Neural progenitor cell (in vitro differentiated cells): Measurements from ENCODE around the gene SUPT20H. TPM values are rescaled to one million over a fixed set of nuclear protein-coding genes. Genes with fewer than 3 reads are reported as not detected.

Experiments used
- DNase-seq: peaks from one replicate; pipeline ENCODE4 v3.0.0-alpha.2; 2016; ENCODE audit warnings: low spot score
- H2AFZ ChIP-seq: fragments of 200-600 bp; sonication (generic); replicated peaks from 2 replicates; pipeline ENCODE4 v1.6.1; 2016; ENCODE audit warnings: antibody characterized with exemption
- H3F3A ChIP-seq: fragments of 200-600 bp; sonication (generic); 2 replicates; pipeline ENCODE4 v1.6.1; 2016; ENCODE audit warnings: antibody characterized with exemption, low read depth
- H3K27ac ChIP-seq: fragments of 200-600 bp; sonication (generic); 2 replicates; pipeline ENCODE4 v1.5.1; 2016; ENCODE audit warnings: mild to moderate bottlenecking
- H3K27me3 ChIP-seq: fragments of 200-600 bp; sonication (generic); 2 replicates; pipeline ENCODE4 v1.6.1; 2016; ENCODE audit warnings: mild to moderate bottlenecking, moderate library complexity
- H3K36me3 ChIP-seq: fragments of 200-600 bp; sonication (generic); 2 replicates; pipeline ENCODE4 v1.5.1; 2016
- H3K4me1 ChIP-seq: fragments of 200-600 bp; sonication (generic); 2 replicates; pipeline ENCODE4 v1.6.1; 2016; ENCODE audit warnings: mixed run types
- H3K4me2 ChIP-seq: fragments of 200-600 bp; sonication (generic); 2 replicates; pipeline ENCODE4 v1.6.1; 2016
- H3K4me3 ChIP-seq: fragments of 200-600 bp; sonication (generic); 2 replicates; pipeline ENCODE4 v1.5.1; 2016
- H3K79me2 ChIP-seq: fragments of 200-600 bp; sonication (generic); 2 replicates; pipeline ENCODE4 v1.6.1; 2016; ENCODE audit warnings: low read depth
- H3K9ac ChIP-seq: fragments of 200-600 bp; sonication (generic); 2 replicates; pipeline ENCODE4 v1.6.1; 2016
- H3K9me3 ChIP-seq: fragments of 200-600 bp; sonication (generic); 2 replicates; pipeline ENCODE4 v1.5.1; 2016; ENCODE audit warnings: low read depth
- H4K20me1 ChIP-seq: fragments of 200-600 bp; sonication (generic); 2 replicates; pipeline ENCODE4 v1.6.1; 2016; ENCODE audit warnings: low read depth
- H3K27ac Mint-ChIP-seq: 3 replicates; pipeline ENCODE4 v1.8.0; 2021; ENCODE audit warnings: mixed read lengths
- H3K27me3 Mint-ChIP-seq: 2 replicates; pipeline ENCODE4 v1.8.0; 2022; ENCODE audit warnings: low read depth, mild to moderate bottlenecking, inconsistent platforms, moderate library complexity, mixed read lengths; ENCODE audit not compliant: insufficient read depth
- H3K36me3 Mint-ChIP-seq: 3 replicates; pipeline ENCODE4 v1.8.0; 2021; ENCODE audit warnings: mixed read lengths
- H3K4me1 Mint-ChIP-seq: 3 replicates; pipeline ENCODE4 v1.8.0; 2021; ENCODE audit warnings: mixed read lengths
- H3K4me3 Mint-ChIP-seq: 3 replicates; pipeline ENCODE4 v1.8.0; 2021; ENCODE audit warnings: mild to moderate bottlenecking, moderate library complexity, mixed read lengths
- H3K9me3 Mint-ChIP-seq: 3 replicates; pipeline ENCODE4 v1.8.0; 2020; ENCODE audit warnings: mixed read lengths
- EZH2 ChIP-seq: fragments of 200-600 bp; sonication (generic); IDR thresholded peaks from 2 replicates; pipeline ENCODE4 v1.6.1; 2017; ENCODE audit warnings: antibody characterized with exemption, mild to moderate bottlenecking, moderate library complexity
- EZH2phosphoT487 ChIP-seq: fragments of 200-600 bp; sonication (generic); IDR thresholded peaks from 2 replicates; pipeline ENCODE4 v1.6.1; 2017; ENCODE audit warnings: antibody characterized with exemption
- total RNA-seq: library from RNA; depleted of rRNA; stranded (reverse); fragments of >200 nt; gene quantifications from 2 replicates; pipeline ENCODE4 v1.2.3, GENCODE V29; 2015; ENCODE audit warnings: low replicate concordance
- TF ChIP-seq, protein P1 (sequence below): fragments of 200-600 bp; sonication (generic); IDR thresholded peaks from 2 replicates; pipeline ENCODE4 v1.5.1; 2017; ENCODE audit warnings: antibody characterized with exemption, mild to moderate bottlenecking

SUPT20H gene
- total RNA-seq, 1 donor from 2014 or later = 88.2 TPM

DNA sequence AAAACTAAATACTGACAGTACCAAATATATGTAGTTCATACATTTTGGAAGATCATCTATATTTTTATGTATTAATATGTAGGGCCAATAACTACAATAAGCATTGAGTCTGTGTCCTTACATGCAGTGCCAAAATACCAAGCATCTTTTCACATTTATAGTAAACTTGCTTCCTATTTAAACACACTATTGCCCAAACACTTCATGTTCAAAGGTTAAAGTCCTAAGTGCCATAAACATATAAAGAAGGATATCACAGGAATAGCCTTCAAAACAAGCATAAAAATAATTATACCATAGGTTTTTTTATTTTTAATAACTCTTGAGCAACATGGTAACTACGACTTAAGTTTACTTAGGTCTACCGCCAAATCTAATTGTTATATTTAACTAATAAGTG, 31.8 kb downstream of the SUPT20H start:
- Histone ChIP-seq H3K9ac (no peak overlapping the region), H3K27me3 (no peaks in the 10 kb centered on the region), H3K4me3 (no peak overlapping the region), H3K4me2 (no peak overlapping the region), H4K20me1 (no peaks in the 10 kb centered on the region), H3K79me2 (no peaks in the 10 kb centered on the region), H2AFZ (no peak overlapping the region), H3K36me3 (peaks cover 42% of the 10 kb centered on the region), H3K27ac (no peak overlapping the region), H3K4me1 (no peaks in the 10 kb centered on the region), H3F3A (no peaks in the 10 kb centered on the region), H3K9me3 (no peaks in the 10 kb centered on the region)
- H3K4me1 Mint-ChIP-seq = no peaks in the 10 kb centered on the region
- no peaks in the 10 kb centered on the region for H3K9me3 Mint-ChIP-seq
- H3K27me3 Mint-ChIP-seq = no peaks in the 10 kb centered on the region
- no peak for TF ChIP-seq EZH2phosphoT487
- DNase-seq = no peak
- H3K27ac Mint-ChIP-seq = no peak overlapping the region
- H3K4me3 Mint-ChIP-seq = no peak overlapping the region
- peaks cover 13% of the 10 kb centered on the region for H3K36me3 Mint-ChIP-seq

GRCh38 chr13:37026771-37027170, 32.7 kb downstream of the SUPT20H start:
- no peak for DNase-seq
- no peaks in the 10 kb centered on the region for H3K4me1 ChIP-seq
- H4K20me1 ChIP-seq = no peaks in the 10 kb centered on the region
- H3K4me1 Mint-ChIP-seq = no peaks in the 10 kb centered on the region
- H3K79me2 ChIP-seq = no peaks in the 10 kb centered on the region
- H3K27me3 ChIP-seq = no peaks in the 10 kb centered on the region
- H3K36me3 Mint-ChIP-seq = peaks cover 13% of the 10 kb centered on the region
- H2AFZ ChIP-seq = no peak overlapping the region
- no peak overlapping the region for H3K27ac ChIP-seq
- H3K4me3 ChIP-seq = no peak overlapping the region
- H3K36me3 ChIP-seq = peaks cover 46% of the 10 kb centered on the region
- no peak overlapping the region for H3K4me2 ChIP-seq
- no peak overlapping the region for H3K4me3 Mint-ChIP-seq
- H3F3A ChIP-seq = no peaks in the 10 kb centered on the region
- no peaks in the 10 kb centered on the region for H3K9me3 ChIP-seq
- H3K9me3 Mint-ChIP-seq = no peaks in the 10 kb centered on the region
- no peaks in the 10 kb centered on the region for H3K27me3 Mint-ChIP-seq
- no peak overlapping the region for H3K9ac ChIP-seq
- H3K27ac Mint-ChIP-seq = no peak overlapping the region
- no peak for TF ChIP-seq EZH2phosphoT487
- TF ChIP-seq EZH2 = no peak
- TF ChIP-seq, protein P1, sequence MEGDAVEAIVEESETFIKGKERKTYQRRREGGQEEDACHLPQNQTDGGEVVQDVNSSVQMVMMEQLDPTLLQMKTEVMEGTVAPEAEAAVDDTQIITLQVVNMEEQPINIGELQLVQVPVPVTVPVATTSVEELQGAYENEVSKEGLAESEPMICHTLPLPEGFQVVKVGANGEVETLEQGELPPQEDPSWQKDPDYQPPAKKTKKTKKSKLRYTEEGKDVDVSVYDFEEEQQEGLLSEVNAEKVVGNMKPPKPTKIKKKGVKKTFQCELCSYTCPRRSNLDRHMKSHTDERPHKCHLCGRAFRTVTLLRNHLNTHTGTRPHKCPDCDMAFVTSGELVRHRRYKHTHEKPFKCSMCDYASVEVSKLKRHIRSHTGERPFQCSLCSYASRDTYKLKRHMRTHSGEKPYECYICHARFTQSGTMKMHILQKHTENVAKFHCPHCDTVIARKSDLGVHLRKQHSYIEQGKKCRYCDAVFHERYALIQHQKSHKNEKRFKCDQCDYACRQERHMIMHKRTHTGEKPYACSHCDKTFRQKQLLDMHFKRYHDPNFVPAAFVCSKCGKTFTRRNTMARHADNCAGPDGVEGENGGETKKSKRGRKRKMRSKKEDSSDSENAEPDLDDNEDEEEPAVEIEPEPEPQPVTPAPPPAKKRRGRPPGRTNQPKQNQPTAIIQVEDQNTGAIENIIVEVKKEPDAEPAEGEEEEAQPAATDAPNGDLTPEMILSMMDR = no peak

GRCh38 chr13:37023871-37024270, 35.6 kb downstream of the SUPT20H start:
- no peak overlapping the region for H3K9ac ChIP-seq
- TF ChIP-seq EZH2phosphoT487 (no peak), EZH2 (no peak)
- TF ChIP-seq, protein P1 = no peak
- H3K9me3 Mint-ChIP-seq = no peaks in the 10 kb centered on the region
- no peak overlapping the region for H3K4me3 Mint-ChIP-seq
- no peaks in the 10 kb centered on the region for H4K20me1 ChIP-seq
- H3K4me2 ChIP-seq = no peak overlapping the region
- no peak for DNase-seq
- no peaks in the 10 kb centered on the region for H3K27me3 ChIP-seq
- H3K4me1 ChIP-seq = no peaks in the 10 kb centered on the region
- no peaks in the 10 kb centered on the region for H3K27me3 Mint-ChIP-seq
- no peaks in the 10 kb centered on the region for H3F3A ChIP-seq
- H3K27ac Mint-ChIP-seq = no peak overlapping the region
- H3K36me3 Mint-ChIP-seq = peaks cover 14% of the 10 kb centered on the region
- H3K4me1 Mint-ChIP-seq = no peaks in the 10 kb centered on the region
- no peak overlapping the region for H3K27ac ChIP-seq
- H2AFZ ChIP-seq = no peak overlapping the region
- no peaks in the 10 kb centered on the region for H3K9me3 ChIP-seq
- H3K36me3 ChIP-seq = peaks cover 44% of the 10 kb centered on the region
- H3K79me2 ChIP-seq = no peaks in the 10 kb centered on the region
- no peak overlapping the region for H3K4me3 ChIP-seq

GRCh38 chr13:37014609-37015008, 44.9 kb downstream of the SUPT20H start:
- no peak overlapping the region for H3K27ac Mint-ChIP-seq
- peaks cover 19% of the 10 kb centered on the region for H3K36me3 Mint-ChIP-seq
- no peaks in the 10 kb centered on the region for H3K9me3 ChIP-seq
- no peaks in the 10 kb centered on the region for H3K27me3 ChIP-seq
- no peak overlapping the region for H3K27ac ChIP-seq
- DNase-seq = no peak
- no peak overlapping the region for H3K9ac ChIP-seq
- TF ChIP-seq EZH2 (no peak), EZH2phosphoT487 (no peak)
- TF ChIP-seq, protein P1 = no peak
- H4K20me1 ChIP-seq = no peaks in the 10 kb centered on the region
- peaks cover 22% of the 10 kb centered on the region for H3F3A ChIP-seq
- no peaks in the 10 kb centered on the region for H3K9me3 Mint-ChIP-seq
- H3K4me3 Mint-ChIP-seq = no peak overlapping the region
- no peak overlapping the region for H2AFZ ChIP-seq
- H3K27me3 Mint-ChIP-seq = peaks cover 3% of the 10 kb centered on the region
- no peaks in the 10 kb centered on the region for H3K79me2 ChIP-seq
- H3K36me3 ChIP-seq = peaks cover 14% of the 10 kb centered on the region
- H3K4me2 ChIP-seq = no peak overlapping the region
- no peaks in the 10 kb centered on the region for H3K4me1 Mint-ChIP-seq
- no peaks in the 10 kb centered on the region for H3K4me1 ChIP-seq
- no peak overlapping the region for H3K4me3 ChIP-seq
